GM12878 (cell line): ENCODE data around the gene NPM1. TPM values are rescaled to one million over a fixed set of nuclear protein-coding genes. Genes with fewer than 3 reads are reported as not detected.

Experiments
- ATAC-seq: fragments of 200-7000 bp; cut with Tn5 transposase; 3 replicates; pipeline ENCODE4 v1.9.1; 2020; ENCODE audit warnings: mild to moderate bottlenecking, moderate library complexity
- BruUV-seq: library from RNA; stranded (reverse); fragments of 400-500 nt; replicated peaks from 2 replicates; lab custom pipeline; 2021; lab: Mats Ljungman, UMichigan
- CTCF ChIA-PET: fragments of 300-600 bp; sonication (Branson Sonifier 250); formaldehyde crosslinking; extraction: SDS; loops from one replicate; lab custom pipeline; 2021; ENCODE audit warnings: inconsistent platforms; lab: Yijun Ruan, JAX
- POLR2A ChIA-PET: fragments of 350-600 bp; formaldehyde crosslinking; extraction: SDS; loops from one replicate; lab custom pipeline; 2021; ENCODE audit warnings: inconsistent platforms; lab: Charles Lee
- RAD21 ChIA-PET: fragments of 300-600 bp; sonication (Branson Sonifier 250); formaldehyde crosslinking; loops from one replicate; lab custom pipeline; 2023; ENCODE audit warnings: antibody characterized with exemption; ENCODE audit not compliant: unreplicated experiment; lab: Charles Lee
- SMC1A ChIA-PET: fragments of 300-600 bp; sonication (Branson Sonifier 250); formaldehyde crosslinking; loops from one replicate; lab custom pipeline; 2023; ENCODE audit not compliant: unreplicated experiment, uncharacterized antibody; lab: Charles Lee
- DNase-seq: peaks from one replicate; pipeline ENCODE4 v3.0.0-alpha.2; 2011; ENCODE audit warnings: low read depth, low spot score
- FAIRE-seq: peaks from 3 replicates; lab custom pipeline; 2011; peaks lifted over from hg19 to GRCh38; lab: Jason Lieb, UNC
- H2AFZ ChIP-seq: 2 replicates; pipeline ENCODE4 v1.6.0; 2011; ENCODE audit warnings: low read depth, low read length, control low read depth; ENCODE audit not compliant: control insufficient read depth
- H3K27ac ChIP-seq: 2 replicates; pipeline ENCODE4 v1.5.1; 2011; ENCODE audit warnings: control low read depth; ENCODE audit not compliant: control insufficient read depth, insufficient read depth
- H3K27me3 ChIP-seq, 2 experiments: replicated peaks in 1 of 2; 2 replicates each; pipeline versions ENCODE4 v1.6.0 to v1.6.1; 2011; ENCODE audit warnings: low read length in 1 of 2; ENCODE audit not compliant: control insufficient read depth in 2 of 2, insufficient read depth in 2 of 2
- H3K36me3 ChIP-seq, 2 experiments: 2 replicates each; pipeline ENCODE4 v1.5.1; 2011; ENCODE audit warnings: low read length in 1 of 2; ENCODE audit not compliant: control insufficient read depth in 2 of 2, insufficient read depth in 2 of 2
- H3K4me1 ChIP-seq: 2 replicates; pipeline ENCODE4 v1.6.1; 2011; ENCODE audit warnings: mild to moderate bottlenecking, low read length, moderate library complexity, mixed read lengths; ENCODE audit not compliant: control insufficient read depth, insufficient read depth
- H3K4me2 ChIP-seq: 2 replicates; pipeline ENCODE4 v1.6.0; 2011; ENCODE audit warnings: control low read depth; ENCODE audit not compliant: control insufficient read depth, insufficient read depth
- H3K4me3 ChIP-seq: fragments of 200-600 bp; sonication (generic); 2 replicates; pipeline ENCODE4 v1.5.1; 2016
- H3K79me2 ChIP-seq: 2 replicates; pipeline ENCODE4 v1.6.0; 2011; ENCODE audit warnings: low read length; ENCODE audit not compliant: control insufficient read depth, insufficient read depth
- H3K9ac ChIP-seq: 2 replicates; pipeline ENCODE4 v1.8.0; 2011; ENCODE audit warnings: low read length, control low read depth, mixed read lengths; ENCODE audit not compliant: control insufficient read depth, insufficient read depth
- H3K9me3 ChIP-seq: replicated peaks from 3 replicates; pipeline ENCODE4 v1.5.1; 2011; ENCODE audit warnings: mild to moderate bottlenecking, low read length; ENCODE audit not compliant: control insufficient read depth, insufficient read depth
- H4K20me1 ChIP-seq: 2 replicates; pipeline ENCODE4 v1.6.0; 2011; ENCODE audit not compliant: control insufficient read depth, insufficient read depth
- CTCF ChIP-seq, 3 experiments: IDR thresholded peaks in 2 of 3; conservative IDR thresholded peaks in 1 of 3; 2 replicates each; pipeline ENCODE4 v1.5.1; 2011; ENCODE audit warnings: low read depth in 3 of 3, low read length in 3 of 3, mild to moderate bottlenecking in 3 of 3, control low read depth in 2 of 3, moderate library complexity in 2 of 3, inconsistent platforms in 1 of 3, mixed read lengths in 1 of 3; ENCODE audit not compliant: control insufficient read depth in 2 of 3, insufficient read depth in 1 of 3; ENCODE audit errors: extremely low read depth in 1 of 3
- E4F1 ChIP-seq: fragments of 450-650 bp; IDR thresholded peaks from 2 replicates; pipeline ENCODE4 v1.6.1; 2018; ENCODE audit warnings: borderline replicate concordance, mild to moderate bottlenecking; ENCODE audit not compliant: partially characterized antibody
- FOS ChIP-seq: IDR thresholded peaks from 3 replicates; pipeline ENCODE4 v1.6.1; 2011; ENCODE audit warnings: borderline replicate concordance; ENCODE audit not compliant: insufficient read length; ENCODE audit errors: extremely low read depth
- PAX5 ChIP-seq: IDR thresholded peaks from 2 replicates; pipeline ENCODE4 v1.6.1; 2011; ENCODE audit warnings: low read depth, low read length, borderline replicate concordance
- RUNX3 ChIP-seq: IDR thresholded peaks from 2 replicates; pipeline ENCODE4 v1.6.1; 2012; ENCODE audit warnings: low read length, inconsistent platforms
- STAT3 ChIP-seq: IDR thresholded peaks from 2 replicates; pipeline ENCODE4 v1.6.1; 2011; ENCODE audit warnings: low read depth, low read length, improper control_type of control experiment
- TCF7 ChIP-seq: IDR thresholded peaks from 2 replicates; pipeline ENCODE4 v1.6.1; 2014; ENCODE audit warnings: antibody characterized with exemption, borderline replicate concordance
- ZNF274 ChIP-seq: IDR thresholded peaks from one replicate; pipeline ENCODE4 v1.8.0; 2011; ENCODE audit not compliant: insufficient read length, insufficient read depth
- ZNF384 ChIP-seq: IDR thresholded peaks from 2 replicates; pipeline ENCODE4 v1.6.1; 2012; ENCODE audit warnings: low read depth, mild to moderate bottlenecking, low read length, improper control_type of control experiment, borderline replicate concordance
- WGBS: methylation state at CpG from one replicate; pipeline ENCODE4 v1.1.6; 2016; ENCODE audit warnings: low lambda C conversion rate; ENCODE audit not compliant: insufficient replicate concordance, insufficient coverage; ENCODE audit errors: missing lambda C conversion rate; 5-methylcytosine and 5-hydroxymethylcytosine counted together
- in situ Hi-C: fragments of 300-500 bp; cut with MboI; formaldehyde crosslinking; loops from 9 replicates; pipeline ENCODE4 v1.14.3; 2018; ENCODE audit warnings: mixed read lengths
- intact Hi-C: fragments of 100-400 bp; cut with micrococcal nuclease; formaldehyde crosslinking; loops from one replicate; pipeline ENCODE4 v1.14.2; 2022; ENCODE audit not compliant: unreplicated experiment
- polyA plus RNA-seq, 11 experiments: library from polyadenylated mRNA; depleted of rRNA in 4 of 11; unstranded in 6 of 11; stranded (reverse) in 5 of 11; fragments of >200 nt; fragmentation: Nextera tagmentation in 4 of 11; fragmentation: Illumina TruSeq in 1 of 11; extraction: Ambion mirVana in 4 of 11; extraction: Trizol in 1 of 11; gene quantifications; 1 replicate in 1 of 11; 2 replicates in 10 of 11; pipeline versions ENCODE4 v1.2.1 to v1.2.3, GENCODE V29; 2011 to 2016; ENCODE audit warnings: inconsistent platforms in 2 of 11, missing spikeins in 2 of 11, low read depth in 1 of 11
- total RNA-seq, 4 experiments: library from RNA; depleted of rRNA in 3 of 4; stranded (reverse); fragments of >200 nt in 3 of 4; fragmentation: Illumina TruSeq in 1 of 4; extraction: Trizol in 1 of 4; gene quantifications; 2 replicates each; pipeline versions ENCODE4 v1.2.1 to v1.2.3, GENCODE V29; 2013 to 2021

NPM1 gene
- total and polyA plus RNA-seq, 10 of the 15 experiments (the other 5 are each of a cell fraction or from before 2014, with no cell fraction given): 1,843 to 5,466 (median 2,866) TPM

- Histone ChIP-seq H3K4me1 (peaks cover 15% of the 10 kb centered on the region), H3K4me2 (peak overlapping the region; percentile 42), H4K20me1 (no peaks in the 10 kb centered on the region), H3K9ac (no peak overlapping the region), H3K4me3 (no peak overlapping the region), H3K9me3 (no peaks in the 10 kb centered on the region; the same call in 2 of the 3 replicates), H3K27me3 (no peaks in the 10 kb centered on the region), H3K79me2 (no peaks in the 10 kb centered on the region), H2AFZ (no peak overlapping the region), H3K36me3 (no peaks in the 10 kb centered on the region), H3K27ac (no peak overlapping the region)
- TF ChIP-seq STAT3 (no peak), FOS (no peak), TCF7 (no peak), ZNF274 (no peak), CTCF (IDR thresholded peaks at IDR 0.05 in 2 of 3, conservative IDR thresholded peaks at IDR 0.05 in 1 of 3; ENCODE audit: control insufficient read depth in 2 of 3, extremely low read depth in 1 of 3, insufficient read depth in 1 of 3, low read depth in 3 of 3, low read length in 3 of 3) (no peak), E4F1 (no peak), ZNF384 (peak; percentile 34; the same call in 1 of the 2 replicates), PAX5 (no peak), RUNX3 (peak; percentile 66)
- BruUV-seq: no TSS peak
- POLR2A ChIA-PET: interaction anchor here (0.6 to 0.7 kb wide), 4 partner anchors 13 to 721 kb away, joined by 3 to 7 read pairs (median 5); no protein-coding TSS in a partner anchor
- peak; percentile 52 for ATAC-seq
- in situ Hi-C loops (no loop called here), intact Hi-C loops (no loop called here)
- CTCF ChIA-PET: interaction anchor here (0.7 to 0.8 kb wide), 2 partner anchors 242 to 901 kb away, joined by 3 read pairs; no protein-coding TSS in a partner anchor
- 44% methylated on average over 16 of the region's 16 CpGs for WGBS
- SMC1A ChIA-PET: interaction anchor here (0.6 kb wide), 1 partner anchor 291 kb away, joined by 3 read pairs; no protein-coding TSS in a partner anchor
- RAD21 ChIA-PET: interaction anchor here (0.7 kb wide), 1 partner anchor 22 kb away, joined by 3 read pairs; no protein-coding TSS in a partner anchor
- FAIRE-seq: peak; percentile 61
- DNase-seq: no peak
Observed at GRCh38 chr5:171367424-171368370, 20.0 kb upstream of the NPM1 start.
